PC-3 (cell line): ENCODE results near the gene SLX1B.
"Not testable (repeated sequence)": the region's sequence is repeated elsewhere in the genome, so short reads cannot be mapped to it uniquely, and the experiment has no call there.

Source experiments
- EZH2 ChIP-seq: fragments of 300-600 bp; sonication (generic); IDR thresholded peaks from one replicate; pipeline ENCODE4 v1.6.1; 2017; ENCODE audit warnings: antibody characterized with exemption, mild to moderate bottlenecking, low read length; ENCODE audit not compliant: unreplicated experiment
- TF ChIP-seq, protein P1 (sequence below): fragments of 300-600 bp; sonication (generic); conservative IDR thresholded peaks from 2 replicates; pipeline ENCODE4 v1.5.1; 2017; ENCODE audit warnings: antibody characterized with exemption, low read depth, mild to moderate bottlenecking, low read length

- TF ChIP-seq, protein P1, sequence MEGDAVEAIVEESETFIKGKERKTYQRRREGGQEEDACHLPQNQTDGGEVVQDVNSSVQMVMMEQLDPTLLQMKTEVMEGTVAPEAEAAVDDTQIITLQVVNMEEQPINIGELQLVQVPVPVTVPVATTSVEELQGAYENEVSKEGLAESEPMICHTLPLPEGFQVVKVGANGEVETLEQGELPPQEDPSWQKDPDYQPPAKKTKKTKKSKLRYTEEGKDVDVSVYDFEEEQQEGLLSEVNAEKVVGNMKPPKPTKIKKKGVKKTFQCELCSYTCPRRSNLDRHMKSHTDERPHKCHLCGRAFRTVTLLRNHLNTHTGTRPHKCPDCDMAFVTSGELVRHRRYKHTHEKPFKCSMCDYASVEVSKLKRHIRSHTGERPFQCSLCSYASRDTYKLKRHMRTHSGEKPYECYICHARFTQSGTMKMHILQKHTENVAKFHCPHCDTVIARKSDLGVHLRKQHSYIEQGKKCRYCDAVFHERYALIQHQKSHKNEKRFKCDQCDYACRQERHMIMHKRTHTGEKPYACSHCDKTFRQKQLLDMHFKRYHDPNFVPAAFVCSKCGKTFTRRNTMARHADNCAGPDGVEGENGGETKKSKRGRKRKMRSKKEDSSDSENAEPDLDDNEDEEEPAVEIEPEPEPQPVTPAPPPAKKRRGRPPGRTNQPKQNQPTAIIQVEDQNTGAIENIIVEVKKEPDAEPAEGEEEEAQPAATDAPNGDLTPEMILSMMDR: not testable (repeated sequence)
- not testable (repeated sequence) for TF ChIP-seq EZH2
These were observed 12.6 kb downstream of the SLX1B start for GRCh38 chr16:29466904-29467303.
